ENCODE results near the gene B3GALNT2. TPM values are rescaled to one million over a fixed set of nuclear protein-coding genes. Genes with fewer than 3 reads are reported as not detected.

B3GALNT2 gene
- total and polyA plus RNA-seq, 2 donors (not counting 1 experiment from before 2014, with no cell fraction given), result 5.6 to 12.2 TPM

- 100% methylated on average over 2 of the region's 4 CpGs for WGBS (ENCODE audit: insufficient coverage)
- no peak overlapping the region for H3K4me2 ChIP-seq (replicated peaks; ENCODE audit: low read depth, low read length, poor library complexity, severe bottlenecking)
Observed at GRCh38 chr1:235455823-235456222, 48.4 kb downstream of the B3GALNT2 start.

GRCh38 chr1:235455097-235455496, 49.2 kb downstream of the B3GALNT2 start:
- Histone ChIP-seq H3K4me3 (ENCODE audit: control extremely low read depth in 1 of 5, extremely low read depth in 1 of 5, insufficient read depth in 1 of 5, low read depth in 2 of 5, low read length in 4 of 5) (no peak overlapping the region), H2AFZ (ENCODE audit: insufficient read depth, low read depth, low read length, poor library complexity, severe bottlenecking) (no peak overlapping the region), H3K79me2 (ENCODE audit: control insufficient read depth, insufficient read depth, low read length) (no peaks in the 10 kb centered on the region), H3K9ac (ENCODE audit: low read length) (no peak overlapping the region), H3K36me3 (replicated peaks in 1 of 2; ENCODE audit: control extremely low read depth in 1 of 2, control insufficient read depth in 1 of 2, extremely low read depth in 1 of 2, insufficient read depth in 2 of 2, low read length in 1 of 2) (peaks cover 3 to 7% of the 10 kb centered on the region in 2 experiments), H3K4me2 (replicated peaks; ENCODE audit: low read depth, low read length, poor library complexity, severe bottlenecking) (no peak overlapping the region), H4K20me1 (ENCODE audit: control insufficient read depth, insufficient read depth, low read length, poor library complexity, severe bottlenecking) (no peaks in the 10 kb centered on the region), H3K9me3 (ENCODE audit: control extremely low read depth in 1 of 3, control insufficient read depth in 2 of 3, insufficient read depth in 1 of 3, low read length in 2 of 3) (no peaks in the 10 kb centered on the region), H3K4me1 (ENCODE audit: control insufficient read depth in 2 of 2, insufficient read depth in 2 of 2, low read length in 2 of 2) (no peaks in the 10 kb centered on the region), H3K27me3 (replicated peaks in 1 of 4; ENCODE audit: control extremely low read depth in 1 of 4, control insufficient read depth in 3 of 4, insufficient read depth in 4 of 4, low read length in 3 of 4) (no peaks in the 10 kb centered on the region), H3K27ac (ENCODE audit: low read length in 2 of 2) (no peak overlapping the region)
- H3K27ac Mint-ChIP-seq, result no peak overlapping the region
- WGBS (ENCODE audit: insufficient coverage), result no CpG with 5 or more reads among the region's 2 CpGs
- CTCF ChIA-PET, result no interaction called here
- intact Hi-C loops (cut with micrococcal nuclease), result no loop called here
- H3K27me3 Mint-ChIP-seq, result no peaks in the 10 kb centered on the region
- POLR2A ChIA-PET, result no interaction called here
- no peaks in the 10 kb centered on the region for H3K4me1 Mint-ChIP-seq
- H3K4me3 Mint-ChIP-seq, result no peak overlapping the region
- no peak for DNase-seq
- TF ChIP-seq EZH2 (IDR thresholded peaks at IDR 0.05; ENCODE audit: borderline replicate concordance, insufficient read depth, low read depth, low read length, poor library complexity, severe bottlenecking) (no peak), CTCF (IDR thresholded peaks at IDR 0.05) (no peak)
- no peaks in the 10 kb centered on the region for H3K9me3 Mint-ChIP-seq (ENCODE audit: insufficient read depth)
- no peak for ATAC-seq (ENCODE audit: low read depth)

More at GRCh38 chr1:235455823-235456222, 48.4 kb downstream of the B3GALNT2 start:
- H3K4me3 Mint-ChIP-seq, result no peak overlapping the region
- TF ChIP-seq EZH2 (IDR thresholded peaks at IDR 0.05; ENCODE audit: borderline replicate concordance, insufficient read depth, low read depth, low read length, poor library complexity, severe bottlenecking) (no peak), CTCF (IDR thresholded peaks at IDR 0.05) (no peak)
- peaks cover 3% of the 10 kb centered on the region in 2 experiments for H3K36me3 ChIP-seq (replicated peaks in 1 of 2; ENCODE audit: control extremely low read depth in 1 of 2, control insufficient read depth in 1 of 2, extremely low read depth in 1 of 2, insufficient read depth in 2 of 2, low read length in 1 of 2)
- H2AFZ ChIP-seq (ENCODE audit: insufficient read depth, low read depth, low read length, poor library complexity, severe bottlenecking), result no peak overlapping the region
- no peak for DNase-seq
- H3K4me3 ChIP-seq (ENCODE audit: control extremely low read depth in 1 of 5, extremely low read depth in 1 of 5, insufficient read depth in 1 of 5, low read depth in 2 of 5, low read length in 4 of 5), result no peak overlapping the region
- no peaks in the 10 kb centered on the region for H3K4me1 ChIP-seq (ENCODE audit: control insufficient read depth in 2 of 2, insufficient read depth in 2 of 2, low read length in 2 of 2)
- no peaks in the 10 kb centered on the region for H3K9me3 Mint-ChIP-seq (ENCODE audit: insufficient read depth)
- no peaks in the 10 kb centered on the region for H3K9me3 ChIP-seq (ENCODE audit: control extremely low read depth in 1 of 3, control insufficient read depth in 2 of 3, insufficient read depth in 1 of 3, low read length in 2 of 3)
- no peak overlapping the region for H3K27ac Mint-ChIP-seq
- H3K9ac ChIP-seq (ENCODE audit: low read length), result no peak overlapping the region
- no peaks in the 10 kb centered on the region for H3K27me3 ChIP-seq (replicated peaks in 1 of 4; ENCODE audit: control extremely low read depth in 1 of 4, control insufficient read depth in 3 of 4, insufficient read depth in 4 of 4, low read length in 3 of 4)
- no peaks in the 10 kb centered on the region for H3K4me1 Mint-ChIP-seq
- ChIA-PET CTCF (no interaction called here), POLR2A (no interaction called here)
- H3K27me3 Mint-ChIP-seq, result no peaks in the 10 kb centered on the region
- no peak for ATAC-seq (ENCODE audit: low read depth)
- intact Hi-C loops (cut with micrococcal nuclease), result no loop called here
- no peaks in the 10 kb centered on the region for H3K79me2 ChIP-seq (ENCODE audit: control insufficient read depth, insufficient read depth, low read length)
- no peak overlapping the region for H3K27ac ChIP-seq (ENCODE audit: low read length in 2 of 2)
- H4K20me1 ChIP-seq (ENCODE audit: control insufficient read depth, insufficient read depth, low read length, poor library complexity, severe bottlenecking), result no peaks in the 10 kb centered on the region
